ENCODE results near the gene HOXA2.

Gene HOXA2

GRCh38 chr7:27051451-27051850, 51.0 kb downstream of the HOXA2 start:
- TF ChIP-seq, protein P1, sequence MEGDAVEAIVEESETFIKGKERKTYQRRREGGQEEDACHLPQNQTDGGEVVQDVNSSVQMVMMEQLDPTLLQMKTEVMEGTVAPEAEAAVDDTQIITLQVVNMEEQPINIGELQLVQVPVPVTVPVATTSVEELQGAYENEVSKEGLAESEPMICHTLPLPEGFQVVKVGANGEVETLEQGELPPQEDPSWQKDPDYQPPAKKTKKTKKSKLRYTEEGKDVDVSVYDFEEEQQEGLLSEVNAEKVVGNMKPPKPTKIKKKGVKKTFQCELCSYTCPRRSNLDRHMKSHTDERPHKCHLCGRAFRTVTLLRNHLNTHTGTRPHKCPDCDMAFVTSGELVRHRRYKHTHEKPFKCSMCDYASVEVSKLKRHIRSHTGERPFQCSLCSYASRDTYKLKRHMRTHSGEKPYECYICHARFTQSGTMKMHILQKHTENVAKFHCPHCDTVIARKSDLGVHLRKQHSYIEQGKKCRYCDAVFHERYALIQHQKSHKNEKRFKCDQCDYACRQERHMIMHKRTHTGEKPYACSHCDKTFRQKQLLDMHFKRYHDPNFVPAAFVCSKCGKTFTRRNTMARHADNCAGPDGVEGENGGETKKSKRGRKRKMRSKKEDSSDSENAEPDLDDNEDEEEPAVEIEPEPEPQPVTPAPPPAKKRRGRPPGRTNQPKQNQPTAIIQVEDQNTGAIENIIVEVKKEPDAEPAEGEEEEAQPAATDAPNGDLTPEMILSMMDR (IDR thresholded peaks at IDR 0.05) = no peak
